Ascending aorta (tissue), 2 donors: ENCODE measurements around the gene SLC49A3. TPM values are rescaled to one million over a fixed set of nuclear protein-coding genes. Genes with fewer than 3 reads are reported as not detected.
"Not testable (repeated sequence)": the region's sequence is repeated elsewhere in the genome, so short reads cannot be mapped to it uniquely, and the experiment has no call there.

Source experiments
- DNase-seq, 2 donors: peaks; one replicate each; pipeline ENCODE4 v3.0.0-alpha.2; 2019; ENCODE audit warnings: low spot score in 2 of 2
- H3K27ac ChIP-seq, 2 donors: fragments of 200-600 bp; sonication (generic); one replicate each; pipeline ENCODE4 v1.5.1; 2016 to 2017; ENCODE audit warnings: mild to moderate bottlenecking in 1 of 2
- H3K27me3 ChIP-seq: fragments of 200-600 bp; sonication (generic); one replicate; pipeline ENCODE4 v1.5.1; 2017
- H3K36me3 ChIP-seq, 2 donors: fragments of 200-600 bp; sonication (generic); one replicate each; pipeline ENCODE4 v1.5.1; 2016
- H3K4me1 ChIP-seq, 2 donors: fragments of 200-600 bp; sonication (generic); one replicate each; pipeline ENCODE4 v1.5.1; 2016 to 2017; ENCODE audit warnings: mild to moderate bottlenecking in 1 of 2
- H3K4me3 ChIP-seq, 2 donors: fragments of 200-600 bp; sonication (generic); one replicate each; pipeline ENCODE4 v1.5.1; 2016 to 2017; ENCODE audit warnings: mild to moderate bottlenecking in 1 of 2
- H3K9me3 ChIP-seq, 2 donors: fragments of 200-600 bp; sonication (generic); one replicate each; pipeline ENCODE4 v1.5.1; 2016
- intact Hi-C: fragments of 100-400 bp; cut with DNase I; formaldehyde crosslinking; loops from one replicate; pipeline ENCODE4 v1.15.1; 2023
- total RNA-seq: library from RNA; depleted of rRNA; stranded (reverse); fragments of >200 nt; gene quantifications from one replicate; pipeline ENCODE4 v1.1.0, GENCODE V29; 2016
- TF ChIP-seq, protein P1 (sequence below), 3 experiments: fragments of 200-600 bp in 2 of 3; fragments of 450-650 bp in 1 of 3; sonication (generic) in 2 of 3; IDR thresholded peaks; one replicate each; pipeline ENCODE4 v1.5.1; 2016 to 2019; ENCODE audit warnings: antibody characterized with exemption in 3 of 3, mild to moderate bottlenecking in 1 of 3, moderate library complexity in 1 of 3

The SLC49A3 gene
- total RNA-seq, 1 donor from 2014 or later = 17.7 TPM

DNA sequence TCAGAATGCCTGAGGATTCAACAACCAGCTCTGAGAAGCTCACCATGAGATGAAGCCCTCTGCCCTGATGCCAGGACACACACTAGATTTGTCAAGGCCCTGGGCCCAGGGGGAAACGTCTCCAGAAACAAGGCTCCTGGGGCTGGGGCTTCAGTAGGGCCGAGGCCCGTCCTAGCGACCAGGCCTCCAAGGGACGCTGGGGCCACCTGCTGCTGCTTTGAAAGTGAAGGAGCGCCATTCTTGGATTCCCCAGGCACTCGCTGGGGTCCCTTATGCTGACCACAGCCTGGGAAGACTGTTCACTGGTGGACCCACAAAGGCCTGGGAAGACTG lies 39.7 kb downstream of the SLC49A3 start:
- intact Hi-C loops = no loop called here
- no peaks in the 10 kb centered on the region for H3K27me3 ChIP-seq
- no peaks in the 10 kb centered on the region for H3K36me3 ChIP-seq

GRCh38 chr4:648579-649292 lies 40.2 kb downstream of the SLC49A3 start:
- Histone ChIP-seq H3K36me3 (no peaks in the 10 kb centered on the region), H3K27me3 (no peaks in the 10 kb centered on the region), H3K4me1 (no peaks in the 10 kb centered on the region), H3K4me3 (no peak overlapping the region), H3K27ac (no peak overlapping the region), H3K9me3 (no peaks in the 10 kb centered on the region)
- intact Hi-C loops = no loop called here
- TF ChIP-seq, protein P1, sequence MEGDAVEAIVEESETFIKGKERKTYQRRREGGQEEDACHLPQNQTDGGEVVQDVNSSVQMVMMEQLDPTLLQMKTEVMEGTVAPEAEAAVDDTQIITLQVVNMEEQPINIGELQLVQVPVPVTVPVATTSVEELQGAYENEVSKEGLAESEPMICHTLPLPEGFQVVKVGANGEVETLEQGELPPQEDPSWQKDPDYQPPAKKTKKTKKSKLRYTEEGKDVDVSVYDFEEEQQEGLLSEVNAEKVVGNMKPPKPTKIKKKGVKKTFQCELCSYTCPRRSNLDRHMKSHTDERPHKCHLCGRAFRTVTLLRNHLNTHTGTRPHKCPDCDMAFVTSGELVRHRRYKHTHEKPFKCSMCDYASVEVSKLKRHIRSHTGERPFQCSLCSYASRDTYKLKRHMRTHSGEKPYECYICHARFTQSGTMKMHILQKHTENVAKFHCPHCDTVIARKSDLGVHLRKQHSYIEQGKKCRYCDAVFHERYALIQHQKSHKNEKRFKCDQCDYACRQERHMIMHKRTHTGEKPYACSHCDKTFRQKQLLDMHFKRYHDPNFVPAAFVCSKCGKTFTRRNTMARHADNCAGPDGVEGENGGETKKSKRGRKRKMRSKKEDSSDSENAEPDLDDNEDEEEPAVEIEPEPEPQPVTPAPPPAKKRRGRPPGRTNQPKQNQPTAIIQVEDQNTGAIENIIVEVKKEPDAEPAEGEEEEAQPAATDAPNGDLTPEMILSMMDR (IDR thresholded peaks at IDR 0.05) = no peak
- no peak for DNase-seq

More for the DNA sequence above, 39.7 kb downstream of the SLC49A3 start:
- Histone ChIP-seq H3K4me3 (no peak overlapping the region), H3K9me3 (no peaks in the 10 kb centered on the region), H3K4me1 (no peaks in the 10 kb centered on the region), H3K27ac (no peak overlapping the region)
- no peak for DNase-seq
- TF ChIP-seq, protein P1 (IDR thresholded peaks at IDR 0.05) = no peak

GRCh38 chr4:647481-647880 lies 41.5 kb downstream of the SLC49A3 start:
- Histone ChIP-seq H3K4me3 (no peak overlapping the region), H3K4me1 (no peaks in the 10 kb centered on the region), H3K27ac (no peak overlapping the region), H3K36me3 (no peaks in the 10 kb centered on the region), H3K9me3 (no peaks in the 10 kb centered on the region), H3K27me3 (no peaks in the 10 kb centered on the region)
- intact Hi-C loops = no loop called here
- TF ChIP-seq, protein P1 (IDR thresholded peaks at IDR 0.05) = no peak
- DNase-seq = no peak

- Histone ChIP-seq H3K27me3 (no peaks in the 10 kb centered on the region), H3K9me3 (no peaks in the 10 kb centered on the region), H3K4me1 (no peaks in the 10 kb centered on the region), H3K27ac (no peak overlapping the region), H3K36me3 (no peaks in the 10 kb centered on the region), H3K4me3 (no peak overlapping the region)
- TF ChIP-seq, protein P1 (IDR thresholded peaks at IDR 0.05) = no peak
- no peak for DNase-seq
- intact Hi-C loops = no loop called here
Measured at GRCh38 chr4:646460-646859, 42.5 kb downstream of the SLC49A3 start.

- intact Hi-C loops, H3K27me3 ChIP-seq: not testable (repeated sequence)
Measured at GRCh38 chr4:642366-642765, 46.6 kb downstream of the SLC49A3 start.

GRCh38 chr4:637536-638280 lies 51.2 kb downstream of the SLC49A3 start:
- H3K27me3 ChIP-seq = no peaks in the 10 kb centered on the region
- no peak overlapping the region for H3K27ac ChIP-seq
- no peaks in the 10 kb centered on the region for H3K9me3 ChIP-seq
- no peaks in the 10 kb centered on the region for H3K4me1 ChIP-seq
- intact Hi-C loops = no loop called here
- no peak for DNase-seq
- no peaks in the 10 kb centered on the region for H3K36me3 ChIP-seq
- TF ChIP-seq, protein P1 (IDR thresholded peaks at IDR 0.05) = no peak
- H3K4me3 ChIP-seq = no peak overlapping the region

More at GRCh38 chr4:642366-642765, 46.6 kb downstream of the SLC49A3 start:
- not testable (repeated sequence) for H3K9me3 ChIP-seq, H3K4me3 ChIP-seq, H3K4me1 ChIP-seq, DNase-seq, H3K27ac ChIP-seq, H3K36me3 ChIP-seq
